Sigmoid colon (tissue), 4 donors: Measurements from ENCODE around the gene P2RY1.

ENCODE experiments used
- EP300 ChIP-seq, 4 donors: sonication (generic); formaldehyde crosslinking; IDR thresholded peaks; one replicate each; pipeline ENCODE4 v1.6.1; 2017; ENCODE audit warnings: antibody characterized with exemption in 4 of 4
- POLR2A ChIP-seq, 2 donors: fragments of 450-650 bp; IDR thresholded peaks; one replicate each; pipeline ENCODE4 v1.6.1; 2016; ENCODE audit warnings: antibody characterized with exemption in 2 of 2, mild to moderate bottlenecking in 2 of 2, moderate library complexity in 2 of 2
- POLR2AphosphoS5 ChIP-seq, 4 donors: sonication (generic); formaldehyde crosslinking; IDR thresholded peaks; one replicate each; pipeline ENCODE4 v1.6.1; 2017; ENCODE audit warnings: antibody characterized with exemption in 4 of 4
- TF ChIP-seq, protein P1 (sequence below), 4 experiments: fragments of 450-650 bp in 3 of 4; fragments of 200-600 bp in 1 of 4; IDR thresholded peaks; one replicate each; pipeline ENCODE4 v1.5.1; 2016 to 2019; ENCODE audit warnings: antibody characterized with exemption in 4 of 4, mild to moderate bottlenecking in 3 of 4, moderate library complexity in 2 of 4

DNA sequence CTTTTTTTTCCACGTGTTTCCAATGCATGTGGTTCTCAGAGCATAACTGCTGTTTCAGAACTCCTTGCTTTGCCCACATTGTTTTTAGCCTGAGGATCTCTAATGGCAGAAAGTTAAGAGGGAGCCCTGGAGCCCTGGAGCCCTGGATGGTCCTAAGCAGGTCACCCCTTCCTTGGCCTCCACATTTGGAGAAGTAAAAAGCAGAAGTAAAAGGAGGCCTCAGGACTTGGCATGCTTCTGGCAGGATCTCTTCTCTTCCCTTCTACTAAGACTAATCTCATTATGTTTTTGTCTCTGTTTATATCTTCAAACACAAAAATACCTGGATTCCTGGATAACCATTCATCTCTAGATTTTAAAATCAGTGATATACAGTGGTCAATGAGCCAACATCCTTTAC is 50.1 kb downstream of the P2RY1 start:
- TF ChIP-seq POLR2AphosphoS5 (IDR thresholded peaks at IDR 0.05) (no peak), POLR2A (IDR thresholded peaks at IDR 0.05) (no peak), EP300 (IDR thresholded peaks at IDR 0.05) (no peak)
- TF ChIP-seq, protein P1, sequence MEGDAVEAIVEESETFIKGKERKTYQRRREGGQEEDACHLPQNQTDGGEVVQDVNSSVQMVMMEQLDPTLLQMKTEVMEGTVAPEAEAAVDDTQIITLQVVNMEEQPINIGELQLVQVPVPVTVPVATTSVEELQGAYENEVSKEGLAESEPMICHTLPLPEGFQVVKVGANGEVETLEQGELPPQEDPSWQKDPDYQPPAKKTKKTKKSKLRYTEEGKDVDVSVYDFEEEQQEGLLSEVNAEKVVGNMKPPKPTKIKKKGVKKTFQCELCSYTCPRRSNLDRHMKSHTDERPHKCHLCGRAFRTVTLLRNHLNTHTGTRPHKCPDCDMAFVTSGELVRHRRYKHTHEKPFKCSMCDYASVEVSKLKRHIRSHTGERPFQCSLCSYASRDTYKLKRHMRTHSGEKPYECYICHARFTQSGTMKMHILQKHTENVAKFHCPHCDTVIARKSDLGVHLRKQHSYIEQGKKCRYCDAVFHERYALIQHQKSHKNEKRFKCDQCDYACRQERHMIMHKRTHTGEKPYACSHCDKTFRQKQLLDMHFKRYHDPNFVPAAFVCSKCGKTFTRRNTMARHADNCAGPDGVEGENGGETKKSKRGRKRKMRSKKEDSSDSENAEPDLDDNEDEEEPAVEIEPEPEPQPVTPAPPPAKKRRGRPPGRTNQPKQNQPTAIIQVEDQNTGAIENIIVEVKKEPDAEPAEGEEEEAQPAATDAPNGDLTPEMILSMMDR (IDR thresholded peaks at IDR 0.05), result no peak
